Gastroesophageal sphincter (tissue), 4 donors: ENCODE measurements around the gene ACYP1. TPM values are rescaled to one million over a fixed set of nuclear protein-coding genes. Genes with fewer than 3 reads are reported as not detected.

Experiments
- ATAC-seq: fragments of 150-250 bp; one replicate; pipeline ENCODE4 v1.9.1; 2016; ENCODE audit warnings: mild to moderate bottlenecking, moderate library complexity
- H3K27ac ChIP-seq, 4 donors: fragments of 200-600 bp; sonication (generic) in 3 of 4; 1 replicate in 3 of 4; 2 replicates in 1 of 4; pipeline ENCODE4 v1.5.1; 2016 to 2019
- H3K27me3 ChIP-seq: fragments of 200-600 bp; sonication (generic); one replicate; pipeline ENCODE4 v1.5.1; 2019
- H3K36me3 ChIP-seq, 2 donors: fragments of 200-600 bp; sonication (generic); one replicate each; pipeline ENCODE4 v1.5.1; 2019; ENCODE audit warnings: control low read depth in 1 of 2
- H3K4me1 ChIP-seq, 3 donors: fragments of 200-600 bp; sonication (generic); 1 replicate in 2 of 3; 2 replicates in 1 of 3; pipeline ENCODE4 v1.5.1; 2016 to 2019; ENCODE audit warnings: control low read depth in 2 of 3
- H3K4me3 ChIP-seq, 2 donors: fragments of 200-600 bp; sonication (generic); one replicate each; pipeline ENCODE4 v1.5.1; 2019; ENCODE audit warnings: mild to moderate bottlenecking in 1 of 2, moderate library complexity in 1 of 2
- H3K9me3 ChIP-seq, 3 donors: fragments of 200-600 bp; sonication (generic); one replicate each; pipeline ENCODE4 v1.5.1; 2017 to 2019; ENCODE audit warnings: control low read depth in 2 of 3
- EP300 ChIP-seq: sonication (generic); formaldehyde crosslinking; IDR thresholded peaks from one replicate; pipeline ENCODE4 v1.6.1; 2017; ENCODE audit warnings: antibody characterized with exemption, mild to moderate bottlenecking
- POLR2A ChIP-seq, 2 donors: fragments of 450-650 bp; IDR thresholded peaks; one replicate each; pipeline ENCODE4 v1.6.1; 2017; ENCODE audit warnings: antibody characterized with exemption in 2 of 2, mild to moderate bottlenecking in 2 of 2, moderate library complexity in 1 of 2
- POLR2AphosphoS5 ChIP-seq: sonication (generic); formaldehyde crosslinking; IDR thresholded peaks from one replicate; pipeline ENCODE4 v1.6.1; 2017; ENCODE audit warnings: antibody characterized with exemption
- WGBS, 2 donors: methylation state at CpG; one replicate each; pipeline ENCODE4 v1.1.5; 2018; ENCODE audit warnings: low coverage in 1 of 2; 5-methylcytosine and 5-hydroxymethylcytosine counted together
- total RNA-seq, 4 donors: library from RNA; depleted of rRNA; stranded (reverse); fragments of >200 nt; gene quantifications; one replicate each; pipeline ENCODE4 v1.1.0, GENCODE V29; 2016
- TF ChIP-seq, protein P1 (sequence below), 4 experiments: fragments of 200-600 bp in 2 of 4; fragments of 450-650 bp in 2 of 4; sonication (generic) in 1 of 4; IDR thresholded peaks; one replicate each; pipeline ENCODE4 v1.5.1; 2017 to 2019; ENCODE audit warnings: antibody characterized with exemption in 4 of 4, mild to moderate bottlenecking in 2 of 4, moderate library complexity in 2 of 4

Gene ACYP1
- total RNA-seq, 4 donors from 2014 or later = 13.8 to 20.8 (median 17.1) TPM

DNA sequence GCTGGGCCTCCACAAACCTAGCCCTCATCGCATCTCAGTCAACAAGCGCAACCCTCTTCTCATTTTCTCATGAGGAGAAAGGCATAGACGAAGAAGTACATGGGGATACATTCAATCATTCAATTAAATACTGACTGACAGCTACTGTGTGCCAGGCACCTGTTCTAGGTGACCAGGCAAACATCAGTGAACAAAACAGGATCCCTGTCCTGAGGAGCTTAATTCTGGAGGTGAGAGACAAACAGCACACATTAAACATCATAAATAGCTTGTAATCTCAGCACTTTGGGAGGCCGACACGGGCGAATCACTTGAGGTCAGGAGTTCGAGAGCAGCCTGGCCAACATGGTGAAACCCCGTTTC is 362 bp upstream of the ACYP1 start:
- ATAC-seq = no peak
- Histone ChIP-seq H3K9me3 (no peaks in the 10 kb centered on the region), H3K4me3 (peak overlapping the region; percentile 70 to 86), H3K27ac (peak overlapping the region in 3 of 4 donors; percentile 79 to 86 (median 82)), H3K27me3 (no peaks in the 10 kb centered on the region), H3K4me1 (peaks cover 0 to 39% (median 12%) of the 10 kb centered on the region in 3 donors), H3K36me3 (no peaks in the 10 kb centered on the region)
- TF ChIP-seq POLR2A (IDR thresholded peaks at IDR 0.05) (no peak), EP300 (no peak), POLR2AphosphoS5 (no peak)
- TF ChIP-seq, protein P1, sequence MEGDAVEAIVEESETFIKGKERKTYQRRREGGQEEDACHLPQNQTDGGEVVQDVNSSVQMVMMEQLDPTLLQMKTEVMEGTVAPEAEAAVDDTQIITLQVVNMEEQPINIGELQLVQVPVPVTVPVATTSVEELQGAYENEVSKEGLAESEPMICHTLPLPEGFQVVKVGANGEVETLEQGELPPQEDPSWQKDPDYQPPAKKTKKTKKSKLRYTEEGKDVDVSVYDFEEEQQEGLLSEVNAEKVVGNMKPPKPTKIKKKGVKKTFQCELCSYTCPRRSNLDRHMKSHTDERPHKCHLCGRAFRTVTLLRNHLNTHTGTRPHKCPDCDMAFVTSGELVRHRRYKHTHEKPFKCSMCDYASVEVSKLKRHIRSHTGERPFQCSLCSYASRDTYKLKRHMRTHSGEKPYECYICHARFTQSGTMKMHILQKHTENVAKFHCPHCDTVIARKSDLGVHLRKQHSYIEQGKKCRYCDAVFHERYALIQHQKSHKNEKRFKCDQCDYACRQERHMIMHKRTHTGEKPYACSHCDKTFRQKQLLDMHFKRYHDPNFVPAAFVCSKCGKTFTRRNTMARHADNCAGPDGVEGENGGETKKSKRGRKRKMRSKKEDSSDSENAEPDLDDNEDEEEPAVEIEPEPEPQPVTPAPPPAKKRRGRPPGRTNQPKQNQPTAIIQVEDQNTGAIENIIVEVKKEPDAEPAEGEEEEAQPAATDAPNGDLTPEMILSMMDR (IDR thresholded peaks at IDR 0.05) = no peak
- WGBS, 2 donors = 0 to 74% methylated on average over 1 to 5 of the region's 8 CpGs

DNA sequence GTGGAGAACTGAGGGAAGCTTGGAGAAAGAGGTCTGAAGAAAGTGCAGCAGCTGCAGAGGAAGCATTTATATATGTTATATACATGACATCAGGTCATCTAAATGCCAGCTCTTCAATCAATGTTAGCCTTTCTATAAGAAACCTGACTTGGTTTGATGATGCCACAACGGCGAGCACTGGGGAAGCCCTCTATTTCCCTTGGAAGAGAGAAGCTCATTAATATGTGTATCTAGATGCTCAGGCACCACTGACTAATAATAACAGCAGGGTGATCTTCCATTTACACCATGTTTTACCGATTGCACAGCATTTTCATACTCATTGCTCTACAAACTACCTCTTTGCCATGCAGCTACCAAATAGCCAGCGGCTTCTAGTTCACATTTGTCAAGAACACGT is 811 bp downstream of the ACYP1 start:
- Histone ChIP-seq H3K27me3 (no peaks in the 10 kb centered on the region), H3K36me3 (no peaks in the 10 kb centered on the region), H3K9me3 (no peaks in the 10 kb centered on the region), H3K4me3 (peak overlapping the region; percentile 70 to 86), H3K27ac (peak overlapping the region in 2 of 4 donors; percentile 82 to 86), H3K4me1 (peaks cover 0 to 33% (median 8%) of the 10 kb centered on the region in 3 donors)
- no peak for ATAC-seq
- no peak for TF ChIP-seq POLR2A (IDR thresholded peaks at IDR 0.05)
- no peak for TF ChIP-seq POLR2AphosphoS5
- TF ChIP-seq EP300 = no peak
- TF ChIP-seq, protein P1 (IDR thresholded peaks at IDR 0.05) = no peak
- WGBS, 2 donors = 18 to 20% methylated on average over 5 of the region's 5 CpGs

DNA sequence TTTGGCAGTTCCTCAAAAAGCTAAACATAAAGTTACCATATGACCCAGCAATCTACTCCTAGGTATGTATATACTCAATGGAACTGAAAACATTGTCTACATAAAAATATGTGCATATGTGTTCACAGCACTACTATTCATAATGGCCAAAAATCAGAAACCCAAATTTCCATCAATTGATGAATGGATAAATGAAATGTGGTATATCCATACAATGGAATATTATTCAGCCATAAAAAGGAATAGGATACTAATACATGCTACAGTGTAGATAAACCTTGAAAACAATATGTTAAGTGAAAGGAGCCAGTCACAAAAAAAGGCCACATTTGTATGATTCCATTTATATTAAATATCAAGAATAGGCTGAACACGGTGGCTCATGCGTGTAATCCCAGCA is 3.4 kb downstream of the ACYP1 start:
- WGBS, 2 donors = 60 to 100% methylated on average over 2 of the region's 2 CpGs
- H3K36me3 ChIP-seq = no peaks in the 10 kb centered on the region
- H3K4me3 ChIP-seq = no peak overlapping the region
- peaks cover 0 to 23% (median 0%) of the 10 kb centered on the region in 3 donors for H3K4me1 ChIP-seq
- no peak overlapping the region for H3K27ac ChIP-seq
- no peak for ATAC-seq
- no peak for TF ChIP-seq EP300
- no peak for TF ChIP-seq POLR2AphosphoS5
- TF ChIP-seq POLR2A (IDR thresholded peaks at IDR 0.05) = no peak
- TF ChIP-seq, protein P1 (IDR thresholded peaks at IDR 0.05) = no peak
- no peaks in the 10 kb centered on the region for H3K27me3 ChIP-seq
- H3K9me3 ChIP-seq = no peaks in the 10 kb centered on the region

DNA sequence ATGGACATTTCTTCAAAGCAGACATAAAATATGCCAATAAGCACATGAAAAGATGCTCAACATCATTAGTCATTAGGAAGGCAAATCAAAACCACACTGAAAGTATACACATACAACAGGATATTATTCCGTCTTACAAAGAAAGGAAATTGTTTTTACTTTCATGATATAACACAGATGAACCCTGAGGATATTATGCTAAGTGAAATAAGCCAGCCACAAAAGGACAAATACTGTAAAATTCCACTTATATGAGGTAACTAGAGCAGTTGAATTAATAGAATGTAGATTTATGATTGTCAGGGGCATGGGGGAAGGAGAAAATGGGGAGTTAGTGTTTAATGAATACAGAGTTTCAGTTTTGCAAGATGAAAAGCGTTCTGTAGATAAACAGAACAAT is 4.2 kb downstream of the ACYP1 start:
- no peak for ATAC-seq
- Histone ChIP-seq H3K9me3 (no peaks in the 10 kb centered on the region), H3K27ac (no peak overlapping the region), H3K4me1 (peaks cover 0 to 20% (median 0%) of the 10 kb centered on the region in 3 donors), H3K4me3 (no peak overlapping the region), H3K27me3 (no peaks in the 10 kb centered on the region), H3K36me3 (no peaks in the 10 kb centered on the region)
- WGBS, 2 donors = 54 to 66% methylated on average over 2 of the region's 2 CpGs
- TF ChIP-seq EP300 (no peak), POLR2A (IDR thresholded peaks at IDR 0.05) (no peak), POLR2AphosphoS5 (no peak)
- TF ChIP-seq, protein P1 (IDR thresholded peaks at IDR 0.05) = no peak

DNA sequence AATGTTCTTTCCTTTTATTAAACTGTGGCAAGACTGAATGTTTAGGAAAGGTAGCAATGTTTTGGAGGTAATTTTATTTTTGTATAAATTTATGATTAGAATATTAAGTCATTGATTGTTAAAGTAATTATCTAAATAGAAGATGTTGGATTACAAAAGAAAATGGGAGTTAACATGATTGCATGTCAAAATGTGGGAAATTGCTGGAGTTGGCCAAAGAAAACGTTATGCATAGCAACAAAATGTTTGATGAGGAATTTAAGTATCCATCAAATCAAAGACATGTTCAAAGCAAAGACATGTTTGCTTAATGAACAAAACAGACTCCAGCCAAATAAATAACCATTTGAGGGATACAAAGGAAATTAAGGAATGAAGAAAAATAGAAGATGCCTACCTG is 9.4 kb downstream of the ACYP1 start:
- Histone ChIP-seq H3K27ac (no peak overlapping the region), H3K27me3 (no peaks in the 10 kb centered on the region), H3K9me3 (no peaks in the 10 kb centered on the region), H3K36me3 (no peaks in the 10 kb centered on the region), H3K4me3 (no peak overlapping the region), H3K4me1 (peaks cover 0 to 22% (median 8%) of the 10 kb centered on the region in 3 donors)
- 65 to 67% methylated on average over 1 of the region's 1 CpG for WGBS, 2 donors
- ATAC-seq = no peak
- TF ChIP-seq POLR2A (IDR thresholded peaks at IDR 0.05) = no peak
- no peak for TF ChIP-seq POLR2AphosphoS5
- no peak for TF ChIP-seq EP300
- TF ChIP-seq, protein P1 (IDR thresholded peaks at IDR 0.05) = no peak
